Parathyroid adenoma (tissue), 2 donors: Measurements from ENCODE around the gene CDH4.

ENCODE experiments used
- H2AFZ ChIP-seq: fragments of 300-600 bp; sonication (generic); one replicate; pipeline ENCODE4 v1.7.0; 2017; ENCODE audit warnings: antibody characterized with exemption, mild to moderate bottlenecking
- H3K27ac ChIP-seq: fragments of 300-600 bp; sonication (generic); one replicate; pipeline ENCODE4 v1.7.0; 2017
- H3K27me3 ChIP-seq: fragments of 300-600 bp; sonication (generic); one replicate; pipeline ENCODE4 v1.7.0; 2017; ENCODE audit warnings: low read length; ENCODE audit not compliant: control insufficient read depth, insufficient read depth
- H3K36me3 ChIP-seq: fragments of 300-600 bp; sonication (generic); one replicate; pipeline ENCODE4 v1.7.0; 2017; ENCODE audit warnings: low read length; ENCODE audit not compliant: control insufficient read depth, insufficient read depth
- H3K4me1 ChIP-seq: fragments of 300-600 bp; sonication (generic); one replicate; pipeline ENCODE4 v1.7.0; 2017; ENCODE audit warnings: control low read depth
- H3K4me2 ChIP-seq: fragments of 300-600 bp; sonication (generic); one replicate; pipeline ENCODE4 v1.7.0; 2017; ENCODE audit warnings: low read length
- H3K4me3 ChIP-seq: fragments of 300-600 bp; sonication (generic); one replicate; pipeline ENCODE4 v1.7.0; 2017; ENCODE audit warnings: low read depth, low read length
- H3K79me2 ChIP-seq: fragments of 300-600 bp; sonication (generic); one replicate; pipeline ENCODE4 v1.7.0; 2017; ENCODE audit warnings: control low read depth
- H3K9ac ChIP-seq: fragments of 300-600 bp; sonication (generic); one replicate; pipeline ENCODE4 v1.7.0; 2017; ENCODE audit warnings: mild to moderate bottlenecking
- H3K9me3 ChIP-seq: fragments of 300-600 bp; sonication (generic); one replicate; pipeline ENCODE4 v1.7.0; 2017; ENCODE audit warnings: low read length; ENCODE audit not compliant: control insufficient read depth
- TF ChIP-seq, protein P1 (sequence below): fragments of 300-600 bp; sonication (generic); IDR thresholded peaks from one replicate; pipeline ENCODE4 v1.7.0; 2017; ENCODE audit warnings: antibody characterized with exemption, mild to moderate bottlenecking
- donor health status: primary hyperparathyroidism.

CDH4 gene

DNA sequence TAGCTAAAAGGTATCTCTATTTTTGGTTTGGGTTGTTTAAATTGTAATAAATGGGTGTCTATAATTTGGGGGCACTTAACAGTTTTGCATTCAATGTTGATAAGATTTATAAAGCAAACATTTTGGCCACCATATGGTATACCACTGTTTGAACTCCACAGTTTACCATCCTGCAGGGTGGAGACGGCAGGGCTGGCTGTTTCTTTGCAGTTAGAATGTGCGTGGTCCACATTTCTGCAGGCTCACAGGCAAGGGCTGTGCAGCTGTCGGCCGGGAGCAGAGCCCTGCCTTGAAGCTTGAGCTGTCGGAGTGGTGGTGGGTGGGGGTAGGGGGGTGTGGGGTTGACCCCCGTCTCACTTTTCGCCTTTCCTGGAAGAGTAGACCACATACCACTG lies 135.9 kb downstream of the CDH4 start:
- Histone ChIP-seq H3K27ac (no peak overlapping the region), H3K4me3 (no peak overlapping the region), H3K4me2 (no peak overlapping the region), H2AFZ (no peak overlapping the region), H3K36me3 (no peaks in the 10 kb centered on the region), H3K4me1 (no peaks in the 10 kb centered on the region), H3K9me3 (no peaks in the 10 kb centered on the region), H3K79me2 (no peaks in the 10 kb centered on the region), H3K9ac (no peak overlapping the region), H3K27me3 (no peaks in the 10 kb centered on the region)
- TF ChIP-seq, protein P1, sequence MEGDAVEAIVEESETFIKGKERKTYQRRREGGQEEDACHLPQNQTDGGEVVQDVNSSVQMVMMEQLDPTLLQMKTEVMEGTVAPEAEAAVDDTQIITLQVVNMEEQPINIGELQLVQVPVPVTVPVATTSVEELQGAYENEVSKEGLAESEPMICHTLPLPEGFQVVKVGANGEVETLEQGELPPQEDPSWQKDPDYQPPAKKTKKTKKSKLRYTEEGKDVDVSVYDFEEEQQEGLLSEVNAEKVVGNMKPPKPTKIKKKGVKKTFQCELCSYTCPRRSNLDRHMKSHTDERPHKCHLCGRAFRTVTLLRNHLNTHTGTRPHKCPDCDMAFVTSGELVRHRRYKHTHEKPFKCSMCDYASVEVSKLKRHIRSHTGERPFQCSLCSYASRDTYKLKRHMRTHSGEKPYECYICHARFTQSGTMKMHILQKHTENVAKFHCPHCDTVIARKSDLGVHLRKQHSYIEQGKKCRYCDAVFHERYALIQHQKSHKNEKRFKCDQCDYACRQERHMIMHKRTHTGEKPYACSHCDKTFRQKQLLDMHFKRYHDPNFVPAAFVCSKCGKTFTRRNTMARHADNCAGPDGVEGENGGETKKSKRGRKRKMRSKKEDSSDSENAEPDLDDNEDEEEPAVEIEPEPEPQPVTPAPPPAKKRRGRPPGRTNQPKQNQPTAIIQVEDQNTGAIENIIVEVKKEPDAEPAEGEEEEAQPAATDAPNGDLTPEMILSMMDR: no peak

DNA sequence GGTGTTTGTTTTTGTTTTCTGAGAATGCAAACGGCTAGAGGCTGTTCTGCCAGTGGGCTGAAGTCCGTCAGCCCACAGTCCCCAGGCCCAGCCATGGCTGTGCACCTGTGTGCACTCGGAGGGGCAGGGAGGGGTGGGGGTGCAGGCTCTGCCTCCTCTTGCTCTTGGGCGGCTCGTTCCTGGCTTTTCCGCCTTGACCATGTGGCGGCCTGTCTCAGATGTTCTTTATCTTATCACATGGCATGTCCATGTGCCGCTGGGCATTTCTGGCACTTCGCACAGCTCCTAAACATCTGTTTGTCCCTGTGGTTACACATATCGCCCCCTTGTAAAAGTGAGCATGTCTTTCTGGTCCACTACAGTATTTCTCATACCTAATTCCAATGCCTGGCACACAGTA lies 137.0 kb downstream of the CDH4 start:
- TF ChIP-seq, protein P1: no peak
- no peaks in the 10 kb centered on the region for H3K79me2 ChIP-seq
- no peak overlapping the region for H3K27ac ChIP-seq
- no peaks in the 10 kb centered on the region for H3K27me3 ChIP-seq
- no peaks in the 10 kb centered on the region for H3K36me3 ChIP-seq
- no peaks in the 10 kb centered on the region for H3K4me1 ChIP-seq
- no peak overlapping the region for H3K9ac ChIP-seq
- no peak overlapping the region for H2AFZ ChIP-seq
- H3K4me2 ChIP-seq: no peak overlapping the region
- no peaks in the 10 kb centered on the region for H3K9me3 ChIP-seq
- no peak overlapping the region for H3K4me3 ChIP-seq

DNA sequence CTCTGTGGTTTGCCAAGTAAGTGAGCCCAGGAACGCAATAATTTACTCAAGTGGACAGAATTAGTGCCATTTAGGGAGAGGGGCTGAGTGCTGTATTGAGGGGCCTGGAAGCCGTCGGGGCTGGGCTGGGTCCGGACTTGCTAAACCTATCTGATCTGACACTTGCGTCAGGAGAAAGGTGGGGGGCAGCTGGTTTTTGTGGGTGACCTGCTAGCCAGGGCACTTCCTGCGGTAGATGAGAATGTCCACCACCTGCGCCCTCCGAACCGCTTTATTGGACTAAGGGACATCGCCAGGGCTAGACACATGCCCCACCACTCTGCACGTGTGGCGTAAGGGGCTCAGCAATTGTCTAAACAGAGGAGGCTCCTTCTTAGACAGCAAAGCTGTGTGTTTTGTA lies 139.1 kb downstream of the CDH4 start:
- TF ChIP-seq, protein P1: no peak
- H3K4me1 ChIP-seq: no peaks in the 10 kb centered on the region
- no peak overlapping the region for H3K9ac ChIP-seq
- no peaks in the 10 kb centered on the region for H3K79me2 ChIP-seq
- no peaks in the 10 kb centered on the region for H3K27me3 ChIP-seq
- no peak overlapping the region for H3K4me3 ChIP-seq
- no peak overlapping the region for H3K27ac ChIP-seq
- H3K9me3 ChIP-seq: no peaks in the 10 kb centered on the region
- no peak overlapping the region for H3K4me2 ChIP-seq
- no peak overlapping the region for H2AFZ ChIP-seq
- H3K36me3 ChIP-seq: no peaks in the 10 kb centered on the region

DNA sequence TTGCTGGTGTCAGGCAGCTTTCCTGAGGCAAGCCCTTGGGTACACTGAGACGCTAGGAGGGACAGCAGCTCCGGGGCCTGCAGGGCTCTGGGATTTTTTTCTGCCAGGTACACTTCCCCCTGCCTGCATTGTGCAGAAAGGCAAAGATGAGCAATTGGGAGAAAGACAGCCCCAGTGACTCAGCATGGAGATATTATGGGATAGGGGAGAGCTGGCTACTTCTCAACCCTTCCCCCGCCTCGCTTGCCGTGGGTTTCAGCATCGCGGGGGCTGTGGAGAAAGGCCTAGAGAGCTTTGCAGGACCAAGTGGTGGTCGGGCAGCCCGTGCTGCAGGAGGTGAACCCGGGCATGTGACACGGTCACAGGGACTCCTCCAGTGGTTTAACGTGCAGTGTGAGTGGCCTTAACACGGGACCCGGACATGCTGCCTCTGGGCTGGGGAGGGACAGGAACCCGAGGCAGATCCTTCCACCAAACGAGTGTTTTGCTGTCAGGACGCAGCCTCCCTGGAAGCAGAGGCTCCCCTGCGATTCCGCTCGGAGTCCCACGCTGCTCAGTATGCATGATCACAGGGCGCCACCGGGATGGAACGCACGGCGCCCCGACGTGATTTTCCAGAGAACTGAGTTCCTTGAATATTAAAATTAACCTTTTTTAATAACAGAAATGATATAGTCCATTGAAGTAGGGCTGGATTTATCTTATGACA lies 139.9 kb downstream of the CDH4 start:
- Histone ChIP-seq H3K9ac (no peak overlapping the region), H3K27ac (no peak overlapping the region), H3K4me3 (no peak overlapping the region), H3K9me3 (no peaks in the 10 kb centered on the region), H3K79me2 (no peaks in the 10 kb centered on the region), H3K36me3 (no peaks in the 10 kb centered on the region), H3K4me2 (no peak overlapping the region), H3K27me3 (no peaks in the 10 kb centered on the region), H3K4me1 (no peaks in the 10 kb centered on the region), H2AFZ (no peak overlapping the region)
- TF ChIP-seq, protein P1: no peak
